Sigmoid colon (tissue), 7 donors: Measurements from ENCODE around the gene MAPK8IP2. TPM values are rescaled to one million over a fixed set of nuclear protein-coding genes. Genes with fewer than 3 reads are reported as not detected.

Source experiments
- DNase-seq: peaks from one replicate; pipeline ENCODE4 v3.0.0-alpha.2; 2019
- H3K27ac ChIP-seq, 4 donors: fragments of 200-600 bp; sonication (generic); one replicate each; pipeline ENCODE4 v1.5.1; 2016 to 2019; ENCODE audit warnings: mild to moderate bottlenecking in 1 of 4
- H3K27me3 ChIP-seq, 3 donors: fragments of 200-600 bp; sonication (generic); one replicate each; pipeline ENCODE4 v1.5.1; 2019; ENCODE audit warnings: mild to moderate bottlenecking in 1 of 3
- H3K36me3 ChIP-seq, 4 donors: fragments of 200-600 bp; sonication (generic); one replicate each; pipeline ENCODE4 v1.5.1; 2016 to 2019
- H3K4me1 ChIP-seq, 4 donors: fragments of 200-600 bp; sonication (generic); one replicate each; pipeline ENCODE4 v1.5.1; 2017 to 2019
- H3K4me3 ChIP-seq, 4 donors: fragments of 200-600 bp; sonication (generic); one replicate each; pipeline ENCODE4 v1.5.1; 2017 to 2019; ENCODE audit warnings: mild to moderate bottlenecking in 2 of 4, moderate library complexity in 1 of 4
- H3K9me3 ChIP-seq, 4 donors: fragments of 200-600 bp in 3 of 4; sonication (generic) in 3 of 4; one replicate each; pipeline versions ENCODE4 v1.5.1 to v1.6.1; 2013 to 2019
- EP300 ChIP-seq, 4 donors: sonication (generic); formaldehyde crosslinking; IDR thresholded peaks; one replicate each; pipeline ENCODE4 v1.6.1; 2017; ENCODE audit warnings: antibody characterized with exemption in 4 of 4
- POLR2A ChIP-seq, 2 donors: fragments of 450-650 bp; IDR thresholded peaks; one replicate each; pipeline ENCODE4 v1.6.1; 2016; ENCODE audit warnings: antibody characterized with exemption in 2 of 2, mild to moderate bottlenecking in 2 of 2, moderate library complexity in 2 of 2
- POLR2AphosphoS5 ChIP-seq, 4 donors: sonication (generic); formaldehyde crosslinking; IDR thresholded peaks; one replicate each; pipeline ENCODE4 v1.6.1; 2017; ENCODE audit warnings: antibody characterized with exemption in 4 of 4
- WGBS, 2 donors: extraction: QIAGEN DNeasy Blood & Tissue Kit; methylation state at CpG; one replicate each; pipeline ENCODE4 v1.1.7; 2013; 5-methylcytosine and 5-hydroxymethylcytosine counted together
- intact Hi-C: fragments of 100-400 bp; cut with DNase I; formaldehyde crosslinking; loops from one replicate; pipeline ENCODE4 v1.15.1; 2023
- polyA plus RNA-seq, 3 donors: library from polyadenylated mRNA; stranded (reverse); fragments of 200-250 nt; gene quantifications; one replicate each; pipeline ENCODE4 v1.2.3, GENCODE V29; 2013
- total RNA-seq, 4 donors: library from RNA; depleted of rRNA; stranded (reverse); fragments of >200 nt; gene quantifications; one replicate each; pipeline ENCODE4 v1.1.0, GENCODE V29; 2016
- TF ChIP-seq, protein P1 (sequence below), 4 experiments: fragments of 450-650 bp in 3 of 4; fragments of 200-600 bp in 1 of 4; IDR thresholded peaks; one replicate each; pipeline ENCODE4 v1.5.1; 2016 to 2019; ENCODE audit warnings: antibody characterized with exemption in 4 of 4, mild to moderate bottlenecking in 3 of 4, moderate library complexity in 2 of 4
- donor health status: healthy with polysubstance abuse.
- donor health status: Bipolar disorder and iron deficiency.
- donor health status: healthy.

Gene MAPK8IP2
- total and polyA plus RNA-seq, 7 donors, result under 0.01 to 2.9 (median 1.8) TPM

- TF ChIP-seq EP300 (IDR thresholded peaks at IDR 0.05), result no peak
- H3K4me3 ChIP-seq, result no peak overlapping the region
- intact Hi-C loops, result no loop called here
- peaks cover 0 to 16% (median 14%) of the 10 kb centered on the region in 4 donors for H3K4me1 ChIP-seq
- H3K9me3 ChIP-seq, result no peaks in the 10 kb centered on the region
- H3K27ac ChIP-seq, result no peak overlapping the region
- WGBS, 2 donors, result 85 to 95% methylated on average over 5 of the region's 5 CpGs
- no peak for DNase-seq
- no peaks in the 10 kb centered on the region for H3K27me3 ChIP-seq
- H3K36me3 ChIP-seq, result no peaks in the 10 kb centered on the region
These were observed 14.2 kb upstream of the MAPK8IP2 start for GRCh38 chr22:50586416-50586815.

DNA sequence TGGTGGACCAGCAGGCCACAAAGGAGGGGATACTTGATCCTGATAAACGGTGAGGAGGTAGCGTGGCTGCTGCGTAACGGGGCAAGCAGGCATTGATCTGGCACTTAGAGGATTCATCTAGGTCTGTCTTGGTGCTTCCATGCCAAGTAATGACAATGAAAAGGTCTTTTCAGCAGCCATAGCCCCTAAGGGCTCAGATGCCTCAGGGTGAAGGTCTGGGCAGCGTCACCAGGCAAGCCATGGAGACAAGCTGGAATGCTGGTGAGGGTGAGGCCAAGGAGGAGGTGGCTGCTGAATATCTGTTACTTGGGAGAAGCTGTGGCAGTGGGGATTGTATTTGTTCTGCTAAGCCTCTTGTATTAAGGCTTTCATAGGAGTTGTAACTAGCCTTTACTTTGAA lies 13.2 kb upstream of the MAPK8IP2 start:
- peaks cover 0 to 9% (median 8%) of the 10 kb centered on the region in 4 donors for H3K4me1 ChIP-seq
- no peaks in the 10 kb centered on the region for H3K27me3 ChIP-seq
- no peak overlapping the region for H3K27ac ChIP-seq
- WGBS, 2 donors, result 94 to 96% methylated on average over 5 of the region's 5 CpGs
- H3K4me3 ChIP-seq, result no peak overlapping the region
- no peak for DNase-seq
- H3K9me3 ChIP-seq, result no peaks in the 10 kb centered on the region
- TF ChIP-seq EP300 (IDR thresholded peaks at IDR 0.05) (no peak), POLR2A (IDR thresholded peaks at IDR 0.05) (no peak), POLR2AphosphoS5 (IDR thresholded peaks at IDR 0.05) (no peak)
- TF ChIP-seq, protein P1, sequence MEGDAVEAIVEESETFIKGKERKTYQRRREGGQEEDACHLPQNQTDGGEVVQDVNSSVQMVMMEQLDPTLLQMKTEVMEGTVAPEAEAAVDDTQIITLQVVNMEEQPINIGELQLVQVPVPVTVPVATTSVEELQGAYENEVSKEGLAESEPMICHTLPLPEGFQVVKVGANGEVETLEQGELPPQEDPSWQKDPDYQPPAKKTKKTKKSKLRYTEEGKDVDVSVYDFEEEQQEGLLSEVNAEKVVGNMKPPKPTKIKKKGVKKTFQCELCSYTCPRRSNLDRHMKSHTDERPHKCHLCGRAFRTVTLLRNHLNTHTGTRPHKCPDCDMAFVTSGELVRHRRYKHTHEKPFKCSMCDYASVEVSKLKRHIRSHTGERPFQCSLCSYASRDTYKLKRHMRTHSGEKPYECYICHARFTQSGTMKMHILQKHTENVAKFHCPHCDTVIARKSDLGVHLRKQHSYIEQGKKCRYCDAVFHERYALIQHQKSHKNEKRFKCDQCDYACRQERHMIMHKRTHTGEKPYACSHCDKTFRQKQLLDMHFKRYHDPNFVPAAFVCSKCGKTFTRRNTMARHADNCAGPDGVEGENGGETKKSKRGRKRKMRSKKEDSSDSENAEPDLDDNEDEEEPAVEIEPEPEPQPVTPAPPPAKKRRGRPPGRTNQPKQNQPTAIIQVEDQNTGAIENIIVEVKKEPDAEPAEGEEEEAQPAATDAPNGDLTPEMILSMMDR (IDR thresholded peaks at IDR 0.05), result no peak
- no peaks in the 10 kb centered on the region for H3K36me3 ChIP-seq
- intact Hi-C loops, result no loop called here

DNA sequence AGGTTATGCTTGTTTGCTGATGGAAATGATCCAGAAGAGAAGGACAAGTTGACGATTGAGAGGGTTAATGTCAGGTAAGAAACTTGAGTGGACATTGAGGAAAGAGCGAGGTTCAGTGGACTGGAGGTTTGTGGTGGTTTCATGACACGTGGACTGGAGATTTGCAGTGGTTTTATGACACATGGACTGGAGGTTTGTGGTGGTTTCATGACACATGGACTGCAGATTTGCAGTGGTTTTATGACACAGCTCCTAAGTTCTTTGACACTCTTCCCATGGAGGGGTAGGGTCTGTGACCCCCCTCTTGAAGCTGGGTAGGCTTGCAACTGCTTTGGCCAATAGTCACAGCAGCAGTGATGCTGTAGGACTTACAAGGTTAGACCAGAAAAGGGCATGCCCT lies 5.4 kb upstream of the MAPK8IP2 start:
- intact Hi-C loops, result no loop called here
- TF ChIP-seq EP300 (IDR thresholded peaks at IDR 0.05), result no peak
- WGBS, 2 donors, result 87 to 88% methylated on average over 3 of the region's 3 CpGs

GRCh38 chr22:50597097-50597496 lies 3.5 kb upstream of the MAPK8IP2 start:
- 90 to 93% methylated on average over 5 of the region's 5 CpGs for WGBS, 2 donors
- DNase-seq, result no peak
- H3K36me3 ChIP-seq, result no peaks in the 10 kb centered on the region
- TF ChIP-seq POLR2A (IDR thresholded peaks at IDR 0.05) (no peak), EP300 (IDR thresholded peaks at IDR 0.05) (no peak), POLR2AphosphoS5 (IDR thresholded peaks at IDR 0.05) (no peak)
- TF ChIP-seq, protein P1 (IDR thresholded peaks at IDR 0.05), result no peak
- no peak overlapping the region for H3K4me3 ChIP-seq
- H3K27me3 ChIP-seq, result peaks cover 13 to 49% (median 40%) of the 10 kb centered on the region in 3 donors
- peaks cover 0 to 16% (median 13%) of the 10 kb centered on the region in 4 donors for H3K4me1 ChIP-seq
- intact Hi-C loops, result no loop called here
- H3K27ac ChIP-seq, result no peak overlapping the region
- no peaks in the 10 kb centered on the region for H3K9me3 ChIP-seq

More for the DNA sequence above, 5.4 kb upstream of the MAPK8IP2 start:
- DNase-seq, result no peak
- peaks cover 5 to 30% (median 21%) of the 10 kb centered on the region in 3 donors for H3K27me3 ChIP-seq
- no peak overlapping the region for H3K4me3 ChIP-seq
- no peak overlapping the region for H3K27ac ChIP-seq
- H3K9me3 ChIP-seq, result no peaks in the 10 kb centered on the region
- no peaks in the 10 kb centered on the region for H3K36me3 ChIP-seq
- H3K4me1 ChIP-seq, result peaks cover 0 to 5% (median 4%) of the 10 kb centered on the region in 4 donors

- no peaks in the 10 kb centered on the region for H3K36me3 ChIP-seq
- intact Hi-C loops, result no loop called here
- peaks cover 0 to 16% (median 13%) of the 10 kb centered on the region in 4 donors for H3K4me1 ChIP-seq
- no peak for TF ChIP-seq EP300 (IDR thresholded peaks at IDR 0.05)
- no peak for TF ChIP-seq POLR2A (IDR thresholded peaks at IDR 0.05)
- TF ChIP-seq, protein P1 (IDR thresholded peaks at IDR 0.05), result no peak
- no peak for TF ChIP-seq POLR2AphosphoS5 (IDR thresholded peaks at IDR 0.05)
- 15 to 17% methylated on average over 52 of the region's 52 CpGs for WGBS, 2 donors
- DNase-seq, result peak; percentile 72
- H3K27me3 ChIP-seq, result peaks cover 25 to 77% (median 67%) of the 10 kb centered on the region in 3 donors
- H3K4me3 ChIP-seq, result peak overlapping the region in 3 of 4 donors; percentile 34 to 49 (median 46)
- H3K27ac ChIP-seq, result no peak overlapping the region
- no peaks in the 10 kb centered on the region for H3K9me3 ChIP-seq
These were observed 657 bp upstream of the MAPK8IP2 start for GRCh38 chr22:50599816-50600455.
